Measurements from ENCODE around the gene SLC25A26.

- TF ChIP-seq POLR2A (IDR thresholded peaks at IDR 0.05): no peak
- TF ChIP-seq CTCF (IDR thresholded peaks at IDR 0.05): no peak
- TF ChIP-seq EP300 (IDR thresholded peaks at IDR 0.05; ENCODE audit: low read depth): no peak
These were observed 7.9 kb downstream of the SLC25A26 start for GRCh38 chr3:66228707-66229106.

Measured in transverse colon (tissue), 3 donors.